Testis (tissue), 3 donors: ENCODE results near the gene SESN2. TPM values are rescaled to one million over a fixed set of nuclear protein-coding genes. Genes with fewer than 3 reads are reported as not detected.

Source experiments
- DNase-seq: peaks from one replicate; pipeline ENCODE4 v3.0.0-alpha.2; 2019
- H3K27ac ChIP-seq, 2 donors: fragments of 200-600 bp; sonication (generic); one replicate each; pipeline ENCODE4 v1.5.1; 2019
- H3K27me3 ChIP-seq: fragments of 200-600 bp; sonication (generic); one replicate; pipeline ENCODE4 v1.5.1; 2019
- H3K36me3 ChIP-seq: fragments of 200-600 bp; sonication (generic); one replicate; pipeline ENCODE4 v1.5.1; 2017; ENCODE audit warnings: low read depth; ENCODE audit errors: missing control alignments
- H3K4me1 ChIP-seq: fragments of 200-600 bp; sonication (generic); one replicate; pipeline ENCODE4 v1.5.1; 2019
- H3K4me3 ChIP-seq, 2 donors: fragments of 200-600 bp; sonication (generic); one replicate each; pipeline ENCODE4 v1.5.1; 2017 to 2019
- H3K9me3 ChIP-seq: fragments of 200-600 bp; sonication (generic); one replicate; pipeline ENCODE4 v1.5.1; 2017
- POLR2A ChIP-seq: fragments of 450-650 bp; IDR thresholded peaks from one replicate; pipeline ENCODE4 v1.6.1; 2017; ENCODE audit warnings: antibody characterized with exemption, mild to moderate bottlenecking, moderate library complexity
- WGBS, 2 donors: methylation state at CpG; one replicate each; pipeline ENCODE4 v1.1.5; 2018; 5-methylcytosine and 5-hydroxymethylcytosine counted together
- intact Hi-C: fragments of 100-400 bp; cut with DNase I; formaldehyde crosslinking; loops from one replicate; pipeline ENCODE4 v1.15.1; 2023; ENCODE audit warnings: low total_unique reads
- polyA plus RNA-seq: library from polyadenylated mRNA; stranded (reverse); fragments of 350-450 nt; fragmentation: Illumina TruSeq; extraction: RNeasy Lipid Tissue Mini Kit (QIAGEN cat#74804); gene quantifications from one replicate; pipeline ENCODE4 v1.2.3, GENCODE V29; 2014; ENCODE audit warnings: low read depth, low replicate concordance; ENCODE audit not compliant: insufficient read depth
- total RNA-seq, 2 donors: library from RNA; depleted of rRNA; stranded (reverse); fragments of >200 nt; gene quantifications; one replicate each; pipeline ENCODE4 v1.2.3, GENCODE V29; 2016
- TF ChIP-seq, protein P1 (sequence below), 3 experiments: fragments of 450-650 bp in 2 of 3; fragments of 200-600 bp in 1 of 3; sonication (generic) in 1 of 3; IDR thresholded peaks; one replicate each; pipeline ENCODE4 v1.5.1; 2016 to 2019; ENCODE audit warnings: antibody characterized with exemption in 3 of 3, mild to moderate bottlenecking in 2 of 3, moderate library complexity in 1 of 3

The SESN2 gene
- total and polyA plus RNA-seq, 3 donors from 2014 or later: 16.9 to 43.7 (median 36.7) TPM

DNA sequence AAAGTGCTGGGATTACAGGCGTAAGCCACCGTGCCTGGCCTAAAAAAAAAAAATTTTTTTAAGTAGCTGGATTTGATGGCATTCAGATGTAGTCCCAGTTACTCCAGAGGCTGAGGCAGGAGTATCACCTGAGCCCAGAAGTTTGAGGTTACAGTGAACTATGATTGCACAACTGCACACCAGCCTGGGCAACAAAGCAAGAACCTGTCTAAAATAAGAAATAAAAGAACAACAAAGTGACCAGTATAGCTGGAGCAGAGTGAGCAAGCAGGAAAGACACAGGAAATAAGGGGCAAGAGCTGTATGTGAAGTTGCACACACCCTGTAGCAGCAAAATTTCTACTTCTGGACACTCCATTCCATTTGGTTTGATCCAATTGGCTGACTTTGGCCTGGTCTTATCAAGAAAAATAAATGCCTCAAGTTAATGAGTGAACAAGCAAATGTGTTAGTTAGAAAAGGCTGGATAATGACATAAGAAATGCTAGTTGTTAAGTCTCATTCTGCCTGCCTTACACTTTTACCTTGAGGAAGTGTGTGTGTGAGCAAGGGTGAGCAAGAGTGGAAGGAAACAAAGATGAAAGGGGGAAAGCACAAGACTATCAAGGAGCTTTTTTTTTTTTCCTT is 15.5 kb upstream of the SESN2 start:
- H3K27me3 ChIP-seq: no peaks in the 10 kb centered on the region
- TF ChIP-seq, protein P1, sequence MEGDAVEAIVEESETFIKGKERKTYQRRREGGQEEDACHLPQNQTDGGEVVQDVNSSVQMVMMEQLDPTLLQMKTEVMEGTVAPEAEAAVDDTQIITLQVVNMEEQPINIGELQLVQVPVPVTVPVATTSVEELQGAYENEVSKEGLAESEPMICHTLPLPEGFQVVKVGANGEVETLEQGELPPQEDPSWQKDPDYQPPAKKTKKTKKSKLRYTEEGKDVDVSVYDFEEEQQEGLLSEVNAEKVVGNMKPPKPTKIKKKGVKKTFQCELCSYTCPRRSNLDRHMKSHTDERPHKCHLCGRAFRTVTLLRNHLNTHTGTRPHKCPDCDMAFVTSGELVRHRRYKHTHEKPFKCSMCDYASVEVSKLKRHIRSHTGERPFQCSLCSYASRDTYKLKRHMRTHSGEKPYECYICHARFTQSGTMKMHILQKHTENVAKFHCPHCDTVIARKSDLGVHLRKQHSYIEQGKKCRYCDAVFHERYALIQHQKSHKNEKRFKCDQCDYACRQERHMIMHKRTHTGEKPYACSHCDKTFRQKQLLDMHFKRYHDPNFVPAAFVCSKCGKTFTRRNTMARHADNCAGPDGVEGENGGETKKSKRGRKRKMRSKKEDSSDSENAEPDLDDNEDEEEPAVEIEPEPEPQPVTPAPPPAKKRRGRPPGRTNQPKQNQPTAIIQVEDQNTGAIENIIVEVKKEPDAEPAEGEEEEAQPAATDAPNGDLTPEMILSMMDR (IDR thresholded peaks at IDR 0.05): no peak
- TF ChIP-seq POLR2A: no peak
- DNase-seq: no peak
- no peak overlapping the region for H3K4me3 ChIP-seq
- 79 to 81% methylated on average over 2 of the region's 2 CpGs for WGBS, 2 donors
- no peaks in the 10 kb centered on the region for H3K9me3 ChIP-seq
- H3K36me3 ChIP-seq: no peaks in the 10 kb centered on the region
- peaks cover 14% of the 10 kb centered on the region for H3K4me1 ChIP-seq
- no peak overlapping the region for H3K27ac ChIP-seq
- intact Hi-C loops: no loop called here

DNA sequence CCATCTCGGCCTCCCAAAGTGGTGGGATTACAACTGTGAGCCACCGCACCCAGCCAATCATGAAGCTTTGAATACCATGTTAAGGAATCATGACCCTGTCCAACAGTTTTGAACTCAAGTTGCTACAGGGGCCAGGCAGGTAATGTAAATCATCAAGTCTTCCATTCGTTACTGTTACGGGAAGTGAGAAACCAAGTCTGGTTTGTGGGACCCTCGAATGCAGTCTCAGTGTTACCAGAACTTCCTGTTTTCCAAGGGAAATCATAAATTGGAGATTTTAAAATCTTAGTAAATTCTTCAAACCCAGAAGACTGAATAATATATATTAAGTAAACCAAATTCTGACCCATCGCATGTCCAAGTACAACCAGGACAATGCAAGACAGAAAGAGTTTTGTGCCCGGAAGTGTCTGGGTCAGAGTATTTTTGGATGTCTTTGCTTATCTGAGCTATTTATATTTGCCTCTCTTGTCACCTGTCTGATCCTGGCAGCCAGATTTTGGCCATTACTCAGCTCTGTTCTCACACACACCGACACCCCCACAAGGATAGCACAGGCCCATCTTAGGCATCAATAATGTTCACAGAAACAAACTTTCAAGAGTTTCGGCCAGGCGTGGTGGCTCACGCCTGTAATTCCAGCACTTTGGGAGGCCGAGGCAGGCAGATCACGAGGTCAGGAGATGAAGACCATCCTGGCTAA is 14.6 kb upstream of the SESN2 start:
- no peak for DNase-seq
- no peaks in the 10 kb centered on the region for H3K36me3 ChIP-seq
- H3K4me3 ChIP-seq: no peak overlapping the region
- no peak for TF ChIP-seq POLR2A
- TF ChIP-seq, protein P1 (IDR thresholded peaks at IDR 0.05): no peak
- no peaks in the 10 kb centered on the region for H3K27me3 ChIP-seq
- H3K27ac ChIP-seq: no peak overlapping the region
- intact Hi-C loops: no loop called here
- WGBS, 2 donors: 88% methylated on average over 13 of the region's 13 CpGs
- H3K9me3 ChIP-seq: no peaks in the 10 kb centered on the region
- peaks cover 16% of the 10 kb centered on the region for H3K4me1 ChIP-seq

DNA sequence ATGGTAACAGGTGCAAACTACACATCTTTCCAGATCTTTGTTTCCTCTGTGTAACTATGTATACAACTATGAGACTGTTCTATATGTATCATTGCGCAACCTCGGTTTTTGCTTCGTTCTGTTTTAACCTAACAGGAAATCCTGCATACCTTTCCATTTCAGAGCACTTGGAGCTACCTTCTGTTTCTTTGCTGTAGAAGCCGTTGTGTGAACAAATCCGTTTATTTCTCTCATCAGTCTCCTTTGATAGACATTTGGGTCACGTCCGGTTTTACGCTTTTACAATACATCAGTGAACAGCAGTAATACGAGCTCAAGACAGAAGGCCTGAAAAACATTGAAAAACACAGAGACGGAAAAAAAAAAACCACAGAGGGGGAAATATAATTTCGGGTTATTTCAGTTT is 12.9 kb upstream of the SESN2 start:
- peak overlapping the region; percentile 81 for H3K27ac ChIP-seq
- H3K9me3 ChIP-seq: no peaks in the 10 kb centered on the region
- no peaks in the 10 kb centered on the region for H3K27me3 ChIP-seq
- DNase-seq: no peak
- intact Hi-C loops: no loop called here
- WGBS, 2 donors: 6 to 7% methylated on average over 11 of the region's 11 CpGs
- peak overlapping the region; percentile 67 to 76 for H3K4me3 ChIP-seq
- no peaks in the 10 kb centered on the region for H3K36me3 ChIP-seq
- H3K4me1 ChIP-seq: peaks cover 16% of the 10 kb centered on the region
- TF ChIP-seq POLR2A: no peak
- TF ChIP-seq, protein P1 (IDR thresholded peaks at IDR 0.05): no peak

DNA sequence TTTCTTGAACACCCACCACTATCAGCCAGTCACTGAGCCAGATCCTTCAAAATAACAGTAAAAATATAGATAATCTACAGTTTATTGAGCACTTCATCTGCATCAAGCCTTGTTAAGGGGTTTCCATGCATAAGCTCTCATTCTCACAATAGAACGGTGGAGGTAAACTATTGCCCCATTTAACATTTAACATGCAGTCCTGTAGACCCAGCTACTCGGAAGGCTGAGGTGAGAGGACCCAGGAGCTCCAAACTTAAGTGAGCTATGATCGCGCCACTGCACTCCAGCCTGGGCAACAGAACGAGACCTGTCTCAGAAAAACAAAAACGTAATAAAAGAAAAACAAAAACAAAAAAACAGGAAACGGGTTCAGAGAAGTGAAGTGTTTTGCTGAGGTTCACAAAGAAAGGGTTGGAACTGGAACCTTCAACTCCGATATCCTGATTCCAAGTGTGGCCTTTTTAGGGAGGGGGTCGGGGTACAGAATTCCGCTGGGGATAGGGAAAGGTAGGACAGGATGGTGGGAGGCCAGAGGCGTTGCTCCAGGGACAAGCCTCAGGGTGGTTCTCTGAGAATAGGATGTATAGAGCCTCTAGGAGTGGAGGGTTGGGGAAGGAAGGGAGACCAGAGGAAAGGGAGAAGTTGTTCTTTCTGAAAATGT is 11.6 kb upstream of the SESN2 start:
- peak overlapping the region; percentile 81 for H3K27ac ChIP-seq
- H3K4me1 ChIP-seq: peaks cover 16% of the 10 kb centered on the region
- no peak for DNase-seq
- intact Hi-C loops: no loop called here
- WGBS, 2 donors: 26 to 41% methylated on average over 11 of the region's 11 CpGs
- H3K9me3 ChIP-seq: no peaks in the 10 kb centered on the region
- TF ChIP-seq, protein P1 (IDR thresholded peaks at IDR 0.05): no peak
- no peak for TF ChIP-seq POLR2A
- no peaks in the 10 kb centered on the region for H3K27me3 ChIP-seq
- no peaks in the 10 kb centered on the region for H3K36me3 ChIP-seq
- peak overlapping the region; percentile 67 to 76 for H3K4me3 ChIP-seq
